Stimulated activated CD8-positive, alpha-beta memory T cell treated with anti-CD3 and anti-CD28 coated beads, Interleukin-7, amount 100 ng/mL, for 1 hour (primary cell): ENCODE data around the gene COL13A1.
A peak's percentile ranks its signal among the peaks of the same experiment; 100 is the strongest.

Experiments used
- DNase-seq, 2 donors: peaks; one replicate each; pipeline ENCODE4 v3.0.0-alpha.2; 2020; ENCODE audit warnings: low read depth in 2 of 2

The COL13A1 gene

DNA sequence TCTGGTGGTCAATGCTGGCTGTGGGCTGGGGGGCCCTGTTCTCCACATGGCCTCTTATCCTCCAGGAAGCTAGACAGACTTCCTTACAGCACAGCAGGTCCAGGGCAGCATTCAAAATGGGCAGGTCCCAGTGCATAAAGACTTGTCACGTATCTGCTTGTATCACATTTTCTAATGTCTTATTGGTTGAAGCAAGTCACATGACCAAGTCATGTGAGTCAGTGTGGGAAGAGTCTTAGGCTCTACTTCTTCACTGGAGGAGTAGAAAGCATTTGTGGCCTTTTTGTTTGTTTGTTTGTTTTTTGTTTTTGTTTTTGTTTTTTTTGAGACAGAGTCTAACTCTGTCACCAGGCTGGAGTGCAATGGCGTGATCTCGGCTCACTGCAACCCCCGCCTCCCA is 104.7 kb downstream of the COL13A1 start:
- DNase-seq = no peak

GRCh38 chr10:69907517-69907916 is 105.8 kb downstream of the COL13A1 start:
- DNase-seq = no peak

- no peak for DNase-seq
Observed at GRCh38 chr10:69908124-69908523, 106.4 kb downstream of the COL13A1 start.

GRCh38 chr10:69910561-69910960 is 108.9 kb downstream of the COL13A1 start:
- no peak for DNase-seq

DNA sequence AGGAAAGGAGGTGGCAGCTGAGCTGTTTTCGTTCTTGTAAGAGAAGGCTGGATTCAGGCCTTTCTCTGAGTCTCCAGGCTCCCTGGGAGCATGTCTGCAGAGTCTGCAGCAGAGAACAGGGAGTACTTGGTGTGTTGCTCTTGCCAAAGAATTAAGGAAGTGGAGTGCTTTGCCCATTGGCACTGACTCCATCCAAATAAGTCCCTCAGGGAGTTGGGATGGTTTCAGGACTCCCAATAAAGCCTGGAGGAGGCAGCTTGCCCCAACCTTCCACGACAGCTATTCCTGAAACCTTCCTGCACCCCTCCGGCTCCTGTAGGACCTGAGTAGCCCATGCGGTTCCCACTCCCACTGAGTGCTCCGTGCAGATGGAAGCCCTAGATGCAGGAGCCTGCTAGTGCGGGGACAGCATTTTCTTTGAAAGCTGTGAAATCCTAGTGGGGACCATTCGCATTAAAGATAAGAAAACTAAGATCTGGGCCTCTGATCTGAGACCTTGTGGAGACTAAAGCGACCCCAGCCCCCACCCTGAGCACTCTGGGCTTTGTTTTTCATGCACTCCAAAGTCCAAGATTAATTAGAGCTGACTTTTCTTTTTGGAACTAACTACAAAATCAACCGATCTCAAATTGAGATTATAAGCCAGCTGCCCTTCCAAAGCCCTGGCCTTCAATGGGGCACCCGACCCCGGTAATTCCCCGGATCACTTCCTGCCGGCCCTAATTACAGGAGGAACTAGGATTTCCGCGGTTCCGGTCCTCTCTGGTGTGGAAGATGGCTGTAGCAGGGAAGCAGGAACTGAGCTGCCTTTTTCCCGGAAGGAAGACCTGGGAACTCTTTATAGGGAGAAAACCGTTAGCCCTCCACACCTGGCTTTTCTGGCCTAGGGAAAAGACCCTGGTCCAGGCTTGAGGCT is 110.2 kb downstream of the COL13A1 start:
- no peak for DNase-seq

- DNase-seq = no peak
Observed at GRCh38 chr10:69912589-69912988, 110.9 kb downstream of the COL13A1 start.

DNA sequence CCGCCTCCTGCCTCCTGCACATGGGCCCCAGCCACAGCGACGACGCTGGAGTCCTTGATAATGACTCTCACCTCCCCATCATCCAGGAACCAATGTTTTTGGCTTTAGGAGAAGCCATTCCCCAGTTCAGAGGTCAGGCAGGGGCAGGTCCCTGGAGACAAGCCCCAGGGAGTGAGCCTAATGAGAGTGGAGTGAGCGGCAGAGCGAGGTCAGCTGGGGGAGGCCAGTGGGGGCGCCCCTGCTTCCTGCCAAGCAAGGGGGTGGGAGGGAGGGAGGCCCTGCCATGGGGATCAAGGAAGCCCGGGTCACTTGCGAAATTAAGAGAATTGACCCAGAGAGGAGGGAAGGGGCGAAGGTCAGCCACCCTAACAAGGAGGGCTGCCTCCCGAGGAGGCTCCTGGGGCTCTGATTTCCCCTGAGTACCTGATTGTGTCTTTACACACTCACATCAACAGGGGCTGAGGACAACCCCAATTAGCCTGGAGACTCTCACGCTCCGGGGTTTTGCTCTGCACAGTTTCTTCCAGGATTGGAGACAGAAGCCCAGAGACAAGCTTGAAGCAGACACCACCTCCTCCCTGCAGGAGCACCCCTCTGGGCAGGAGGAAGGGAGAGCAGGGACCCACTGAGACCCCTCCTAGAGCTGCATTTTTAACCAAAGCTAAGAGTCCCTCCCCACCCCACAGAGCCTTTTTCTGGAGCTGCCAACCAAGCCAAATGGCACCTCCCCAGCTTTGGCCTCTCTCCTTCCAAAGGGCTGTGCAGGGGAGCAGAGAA is 112.1 kb downstream of the COL13A1 start:
- DNase-seq = no peak

DNA sequence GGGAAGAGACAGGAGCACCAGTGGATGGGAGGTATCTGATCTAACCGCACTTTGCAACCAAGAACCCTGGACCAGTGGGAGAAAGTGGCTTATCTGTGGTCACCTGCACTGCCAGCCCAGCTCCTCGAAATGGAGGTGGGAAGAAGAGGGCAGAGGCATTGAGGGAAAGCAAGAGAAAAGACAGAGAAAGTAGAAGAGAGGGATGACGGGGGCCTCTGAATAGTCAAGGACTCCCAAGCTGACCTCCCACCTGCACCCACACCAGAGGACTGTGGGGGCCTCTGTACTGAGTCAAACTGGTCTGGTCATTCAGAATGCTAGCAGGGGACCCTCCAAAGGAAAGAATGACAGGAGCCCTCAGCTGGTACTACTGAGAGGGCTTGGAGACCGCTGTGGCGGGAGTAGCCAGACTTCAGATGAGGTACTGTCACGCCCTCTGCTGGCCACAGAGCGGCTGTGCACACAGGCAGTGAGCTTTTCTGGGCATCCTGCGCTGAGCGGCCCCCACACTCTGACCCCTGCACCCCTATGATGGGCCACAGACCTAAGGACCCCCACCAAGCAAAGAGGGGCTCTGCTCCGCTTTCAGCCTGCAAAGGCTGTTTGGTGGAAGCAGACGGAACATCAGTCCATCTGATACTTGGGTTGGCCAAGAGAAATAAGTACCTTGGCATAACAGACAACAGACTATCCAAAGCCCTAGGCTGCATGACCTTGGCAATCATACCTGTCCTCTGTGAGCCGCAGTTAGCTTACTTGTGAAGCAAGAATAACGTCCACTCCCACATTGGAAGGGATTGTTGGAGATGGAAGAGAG is 112.9 kb downstream of the COL13A1 start:
- peak; percentile 2 to 19 for DNase-seq

DNA sequence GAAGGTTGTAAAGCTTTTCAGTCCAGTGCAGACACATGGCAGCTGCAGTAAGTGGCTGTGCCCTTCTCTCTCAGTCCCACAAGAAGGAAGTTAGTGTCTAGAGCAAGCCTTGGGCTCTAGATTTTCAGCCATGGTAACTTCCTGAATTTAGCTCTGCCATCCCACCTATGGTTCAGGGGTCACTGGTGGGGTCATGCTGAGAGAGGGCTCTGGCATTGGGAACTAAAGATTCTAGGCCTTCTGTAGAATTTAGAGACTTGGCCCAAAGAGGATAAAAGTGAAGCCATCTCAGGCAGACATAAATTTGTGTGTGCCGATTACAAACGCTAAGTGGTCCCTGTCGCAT is 113.5 kb downstream of the COL13A1 start:
- DNase-seq = no peak

DNA sequence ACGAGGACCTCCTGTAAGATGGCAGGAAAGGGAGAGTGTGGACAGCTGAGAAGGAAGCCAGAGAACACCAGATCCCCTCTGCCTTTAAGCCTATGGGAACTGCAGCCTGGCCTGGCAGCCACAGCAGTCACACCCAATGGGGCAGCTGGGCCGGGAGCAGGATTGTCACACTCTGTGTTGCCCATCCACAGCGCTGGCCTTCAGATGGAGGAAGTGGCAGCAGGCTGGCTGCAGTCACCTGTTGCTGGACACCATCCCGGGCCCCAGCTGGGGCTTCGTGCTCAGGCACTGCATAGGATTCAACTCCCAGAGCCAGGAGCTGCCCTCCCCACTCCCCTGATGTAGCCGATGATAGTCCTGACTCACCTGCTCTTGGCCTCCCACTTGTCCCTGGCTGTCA is 114.4 kb downstream of the COL13A1 start:
- DNase-seq = no peak

GRCh38 chr10:69918036-69918435 is 116.3 kb downstream of the COL13A1 start:
- DNase-seq = no peak

- no peak for DNase-seq
Observed at GRCh38 chr10:69919250-69919649, 117.5 kb downstream of the COL13A1 start.

DNA sequence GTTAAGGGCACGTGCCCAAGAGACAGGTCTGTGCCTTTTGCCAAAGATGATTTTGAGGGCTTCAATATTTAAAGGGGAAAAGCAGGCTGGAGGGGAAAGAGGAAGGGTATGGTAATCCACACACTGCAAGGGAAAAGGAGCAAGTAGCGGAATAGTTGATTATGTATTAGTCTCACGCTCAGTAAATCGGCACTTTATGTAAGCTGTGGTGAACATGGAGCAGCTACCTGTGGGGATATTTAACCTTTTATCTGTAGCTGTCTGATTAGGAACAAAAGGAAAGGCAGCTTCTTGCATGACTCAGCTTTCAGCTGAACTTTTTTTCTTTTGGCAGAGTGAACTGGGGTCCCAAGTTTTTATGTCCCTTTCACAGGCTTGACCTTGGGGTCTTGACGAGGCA is 123.4 kb downstream of the COL13A1 start:
- DNase-seq = no peak

DNA sequence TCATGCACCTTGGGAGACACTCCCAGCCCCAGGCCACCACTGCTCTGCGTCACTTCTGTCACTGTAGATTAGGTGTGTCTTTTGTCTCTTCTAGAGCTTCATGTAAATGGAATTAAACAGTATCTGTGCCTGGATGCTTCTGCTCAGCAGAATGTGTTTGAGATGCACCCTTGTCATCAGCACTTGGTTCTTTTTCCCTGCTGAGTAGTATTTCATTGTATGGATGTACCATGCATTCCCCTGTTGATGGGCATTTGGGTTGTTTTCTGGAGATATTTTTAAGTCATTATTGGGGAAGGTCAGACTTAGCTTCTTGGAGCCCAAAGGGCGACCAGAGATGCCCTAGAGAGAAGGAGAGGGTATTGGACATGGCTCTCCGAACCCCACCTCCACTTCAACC is 126.6 kb downstream of the COL13A1 start:
- no peak for DNase-seq

- DNase-seq = no peak
Observed at GRCh38 chr10:69929575-69929974, 127.9 kb downstream of the COL13A1 start.

GRCh38 chr10:69934768-69935167 is 133.1 kb downstream of the COL13A1 start:
- DNase-seq = no peak

GRCh38 chr10:69936091-69936490 is 134.4 kb downstream of the COL13A1 start:
- no peak for DNase-seq

DNA sequence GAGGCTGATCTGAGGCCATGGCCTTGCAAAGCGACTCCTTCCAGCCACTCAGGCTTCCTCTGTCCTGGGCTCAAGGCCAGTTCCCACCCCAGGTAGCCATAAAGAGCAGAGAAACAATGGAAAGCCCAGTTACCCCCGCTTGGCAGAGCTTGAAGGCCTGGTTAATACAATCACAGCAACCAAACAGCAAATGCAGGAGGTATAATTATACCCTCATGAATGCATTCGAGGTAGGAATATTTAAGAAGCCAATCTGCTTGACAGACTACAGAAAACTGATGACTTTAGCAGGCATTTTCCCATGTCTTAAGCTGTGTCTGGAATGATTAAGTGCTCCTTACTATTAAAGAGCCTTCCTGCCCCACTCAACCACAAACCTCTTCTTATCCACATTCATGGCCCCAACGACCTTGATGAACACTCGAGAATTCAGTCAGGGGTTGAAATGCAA is 136.9 kb downstream of the COL13A1 start:
- DNase-seq = no peak

- DNase-seq = no peak
Observed at GRCh38 chr10:69939061-69939460, 137.4 kb downstream of the COL13A1 start.

- no peak for DNase-seq
Observed at GRCh38 chr10:69939481-69939880, 137.8 kb downstream of the COL13A1 start.

- DNase-seq = no peak
Observed at GRCh38 chr10:69941730-69942129, 140.0 kb downstream of the COL13A1 start.

- no peak for DNase-seq
Observed at GRCh38 chr10:69943292-69943820, 141.7 kb downstream of the COL13A1 start.
